Measurements from ENCODE around the gene ANO6.

ANO6 gene

DNA sequence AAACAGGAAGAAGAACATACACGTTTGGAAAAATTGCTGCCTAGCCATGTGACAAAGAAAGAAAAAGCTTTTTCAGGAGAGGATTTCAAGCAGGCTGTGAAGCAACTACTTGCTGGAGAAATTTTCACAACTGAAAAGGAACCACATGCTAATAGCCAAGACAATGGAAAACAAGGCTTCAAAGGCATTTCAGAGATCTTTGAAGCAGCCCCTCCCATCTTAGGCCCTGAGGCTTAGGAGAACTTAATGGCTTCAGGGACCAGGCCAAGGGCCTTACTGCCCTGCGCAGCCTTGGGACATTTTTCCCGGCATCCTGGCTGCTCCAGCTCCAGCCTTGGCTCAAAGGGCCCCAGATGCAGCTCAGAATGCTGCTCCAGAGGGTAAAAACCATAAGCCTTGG is 257.7 kb downstream of the ANO6 start:
- no peak overlapping the region for H3K4me3 ChIP-seq (ENCODE audit: low read depth, low read length)
- in situ Hi-C loops (cut with HindIII; ENCODE audit: low sequenced_read_pairs) = no loop called here
- DNase-seq (ENCODE audit: low read depth, low spot score) = no peak
- TF ChIP-seq, protein P1, sequence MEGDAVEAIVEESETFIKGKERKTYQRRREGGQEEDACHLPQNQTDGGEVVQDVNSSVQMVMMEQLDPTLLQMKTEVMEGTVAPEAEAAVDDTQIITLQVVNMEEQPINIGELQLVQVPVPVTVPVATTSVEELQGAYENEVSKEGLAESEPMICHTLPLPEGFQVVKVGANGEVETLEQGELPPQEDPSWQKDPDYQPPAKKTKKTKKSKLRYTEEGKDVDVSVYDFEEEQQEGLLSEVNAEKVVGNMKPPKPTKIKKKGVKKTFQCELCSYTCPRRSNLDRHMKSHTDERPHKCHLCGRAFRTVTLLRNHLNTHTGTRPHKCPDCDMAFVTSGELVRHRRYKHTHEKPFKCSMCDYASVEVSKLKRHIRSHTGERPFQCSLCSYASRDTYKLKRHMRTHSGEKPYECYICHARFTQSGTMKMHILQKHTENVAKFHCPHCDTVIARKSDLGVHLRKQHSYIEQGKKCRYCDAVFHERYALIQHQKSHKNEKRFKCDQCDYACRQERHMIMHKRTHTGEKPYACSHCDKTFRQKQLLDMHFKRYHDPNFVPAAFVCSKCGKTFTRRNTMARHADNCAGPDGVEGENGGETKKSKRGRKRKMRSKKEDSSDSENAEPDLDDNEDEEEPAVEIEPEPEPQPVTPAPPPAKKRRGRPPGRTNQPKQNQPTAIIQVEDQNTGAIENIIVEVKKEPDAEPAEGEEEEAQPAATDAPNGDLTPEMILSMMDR (IDR thresholded peaks at IDR 0.05; ENCODE audit: low read depth, low read length) = no peak

DNA sequence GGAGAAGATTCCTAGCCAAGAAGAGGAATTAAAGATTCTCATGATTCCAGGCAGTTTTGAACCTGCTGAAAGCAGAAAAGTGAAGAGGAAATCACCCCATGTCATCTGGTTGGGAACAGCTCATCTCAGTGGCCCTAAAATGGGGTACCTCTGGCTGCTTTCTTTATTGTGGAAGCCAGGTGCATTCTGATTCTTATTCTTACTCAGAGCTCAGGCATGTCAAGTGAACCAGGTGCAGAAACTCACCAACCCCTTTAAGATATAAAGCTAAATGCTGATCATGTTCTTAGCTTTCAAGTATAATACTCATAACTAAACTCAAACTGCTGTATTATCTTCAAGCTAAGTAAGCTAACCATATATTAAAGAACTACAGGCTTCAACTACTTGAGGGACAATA is 259.7 kb downstream of the ANO6 start:
- TF ChIP-seq, protein P1 (IDR thresholded peaks at IDR 0.05; ENCODE audit: low read depth, low read length) = no peak
- H3K4me3 ChIP-seq (ENCODE audit: low read depth, low read length) = no peak overlapping the region
- DNase-seq (ENCODE audit: low read depth, low spot score) = no peak
- in situ Hi-C loops (cut with HindIII; ENCODE audit: low sequenced_read_pairs) = no loop called here

DNA sequence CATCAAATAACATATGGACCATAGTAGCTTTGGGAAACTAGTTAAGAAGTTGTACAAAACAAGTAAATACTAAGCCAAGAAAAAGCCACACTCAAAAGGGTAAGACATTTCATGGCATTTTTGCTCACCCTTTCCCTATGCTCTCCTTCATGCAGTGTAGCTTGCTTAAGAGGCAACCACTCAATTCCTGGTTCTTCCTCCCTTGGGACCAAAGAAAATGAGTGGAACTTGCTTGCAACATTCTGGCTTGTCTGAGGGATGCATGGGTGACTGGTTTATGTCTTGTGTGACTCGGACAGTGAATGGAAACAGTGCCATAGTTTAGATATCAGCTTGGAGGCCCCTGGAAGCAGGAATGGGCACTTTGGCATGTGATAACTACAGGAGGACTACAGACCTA is 261.6 kb downstream of the ANO6 start:
- DNase-seq (ENCODE audit: low read depth, low spot score) = no peak
- H3K4me3 ChIP-seq (ENCODE audit: low read depth, low read length) = no peak overlapping the region
- TF ChIP-seq, protein P1 (IDR thresholded peaks at IDR 0.05; ENCODE audit: low read depth, low read length) = no peak
- in situ Hi-C loops (cut with HindIII; ENCODE audit: low sequenced_read_pairs) = no loop called here

DNA sequence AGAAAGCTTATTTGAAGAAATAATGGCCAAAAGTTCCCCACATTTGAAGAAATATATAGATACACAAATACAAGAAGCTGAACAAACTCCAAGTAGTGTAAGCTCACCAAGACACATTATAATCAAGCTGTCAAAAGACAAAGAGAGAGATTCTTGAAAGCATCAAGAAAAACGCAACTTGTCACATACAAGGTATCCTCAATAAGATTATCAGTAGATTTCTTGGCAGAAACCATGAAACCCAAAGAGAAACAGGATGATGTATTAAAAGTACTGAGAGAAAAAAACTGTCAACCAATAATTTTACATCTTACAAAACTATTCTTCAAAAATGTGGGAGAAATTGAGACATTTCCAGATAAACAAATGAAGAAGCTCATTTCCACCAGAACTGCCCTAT is 263.0 kb downstream of the ANO6 start:
- TF ChIP-seq, protein P1 (IDR thresholded peaks at IDR 0.05; ENCODE audit: low read depth, low read length) = no peak
- no peak for DNase-seq (ENCODE audit: low read depth, low spot score)
- in situ Hi-C loops (cut with HindIII; ENCODE audit: low sequenced_read_pairs) = no loop called here
- H3K4me3 ChIP-seq (ENCODE audit: low read depth, low read length) = no peak overlapping the region

DNA sequence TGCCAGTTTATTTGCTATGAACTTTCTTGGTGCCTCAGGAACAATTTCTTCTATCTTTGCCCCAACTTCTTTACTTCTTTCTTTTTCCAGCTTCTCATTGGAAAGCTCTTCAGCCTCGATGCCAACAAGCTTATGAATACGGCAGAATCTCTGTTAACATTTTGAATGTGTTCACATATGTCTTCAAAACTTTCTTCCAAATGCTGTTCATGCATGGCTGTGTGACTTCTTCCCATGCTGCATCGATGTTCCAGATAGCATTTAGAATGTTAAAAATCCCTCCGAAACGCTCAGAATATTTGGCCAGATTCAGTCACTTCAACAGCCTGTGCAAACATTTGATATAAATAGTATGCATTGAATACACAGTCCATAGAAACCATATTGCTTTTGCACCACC is 265.9 kb downstream of the ANO6 start:
- TF ChIP-seq, protein P1 (IDR thresholded peaks at IDR 0.05; ENCODE audit: low read depth, low read length) = no peak
- in situ Hi-C loops (cut with HindIII; ENCODE audit: low sequenced_read_pairs) = no loop called here
- H3K4me3 ChIP-seq (ENCODE audit: low read depth, low read length) = no peak overlapping the region
- DNase-seq (ENCODE audit: low read depth, low spot score) = no peak

DNA sequence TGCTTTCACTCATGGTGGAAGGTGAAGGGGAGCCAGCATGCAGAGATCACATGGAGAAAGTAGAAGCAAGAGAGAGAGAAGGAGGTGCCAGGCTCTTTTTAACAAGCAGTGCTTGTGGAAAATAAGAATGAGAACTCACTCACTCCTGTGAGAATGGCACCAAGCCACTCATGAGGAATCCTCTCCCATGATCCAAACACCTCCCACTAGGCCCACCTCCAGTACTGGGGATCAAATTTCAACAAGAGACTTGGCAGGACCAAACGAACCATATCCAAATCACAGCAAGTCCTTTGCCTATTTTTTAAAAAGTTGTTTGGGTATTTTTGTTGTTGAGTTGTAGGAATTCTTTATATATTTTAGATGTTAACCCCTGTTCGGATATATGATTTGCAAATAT is 267.7 kb downstream of the ANO6 start:
- DNase-seq (ENCODE audit: low read depth, low spot score) = peak; percentile 39
- TF ChIP-seq, protein P1 (IDR thresholded peaks at IDR 0.05; ENCODE audit: low read depth, low read length) = no peak
- no peak overlapping the region for H3K4me3 ChIP-seq (ENCODE audit: low read depth, low read length)
- in situ Hi-C loops (cut with HindIII; ENCODE audit: low sequenced_read_pairs) = no loop called here
